Endothelial cell of umbilical vein (primary cell): ENCODE results near the gene EPC1.
"Not testable (repeated sequence)": the region's sequence is repeated elsewhere in the genome, so short reads cannot be mapped to it uniquely, and the experiment has no call there.

Source experiments
- CTCF ChIP-seq, 2 donors: IDR thresholded peaks; 1 replicate in 1 of 2; 2 replicates in 1 of 2; pipeline ENCODE4 v1.5.1; 2011; ENCODE audit warnings: low read length in 2 of 2, mild to moderate bottlenecking in 2 of 2, moderate library complexity in 2 of 2, control low read depth in 1 of 2, inconsistent platforms in 1 of 2, low read depth in 1 of 2; ENCODE audit not compliant: insufficient read depth in 1 of 2; ENCODE audit errors: extremely low read depth in 1 of 2
- EZH2 ChIP-seq: IDR thresholded peaks from 2 replicates; pipeline ENCODE4 v1.6.1; 2012; ENCODE audit warnings: borderline replicate concordance, low read depth, mild to moderate bottlenecking, moderate library complexity, low read length, inconsistent platforms; ENCODE audit not compliant: severe bottlenecking
- FOS ChIP-seq: IDR thresholded peaks from 2 replicates; pipeline ENCODE4 v1.6.1; 2011; ENCODE audit warnings: mild to moderate bottlenecking, low read length, moderate library complexity, borderline replicate concordance; ENCODE audit not compliant: insufficient read depth
- JUN ChIP-seq: IDR thresholded peaks from 2 replicates; pipeline ENCODE4 v1.6.1; 2011; ENCODE audit warnings: borderline replicate concordance, low read depth; ENCODE audit not compliant: insufficient read length, insufficient read depth
- MYC ChIP-seq: IDR thresholded peaks from one replicate; pipeline ENCODE4 v1.6.1; 2011; ENCODE audit warnings: mild to moderate bottlenecking, low read depth, low read length
- POLR2A ChIP-seq: IDR thresholded peaks from 2 replicates; pipeline ENCODE4 v1.6.1; 2012; ENCODE audit warnings: low read depth, mild to moderate bottlenecking, control low read depth, low read length
- POLR2AphosphoS5 ChIP-seq: IDR thresholded peaks from 2 replicates; pipeline ENCODE4 v1.6.1; 2012; ENCODE audit warnings: low read depth, mild to moderate bottlenecking, control low read depth, low read length, moderate library complexity; ENCODE audit not compliant: insufficient read depth

- not testable (repeated sequence) for TF ChIP-seq CTCF (IDR thresholded peaks at IDR 0.05; ENCODE audit: extremely low read depth in 1 of 2, insufficient read depth in 1 of 2, low read depth in 1 of 2, low read length in 2 of 2); EZH2; MYC; POLR2AphosphoS5; POLR2A; FOS; JUN
These were observed 127.8 kb downstream of the EPC1 start for GRCh38 chr10:32219156-32219555.
